Measurements from ENCODE around the gene WDPCP. TPM values are rescaled to one million over a fixed set of nuclear protein-coding genes. Genes with fewer than 3 reads are reported as not detected.
"Not testable (repeated sequence)": the region's sequence is repeated elsewhere in the genome, so short reads cannot be mapped to it uniquely, and the experiment has no call there.

Gene WDPCP
- total RNA-seq, 2 experiments from 2014 or later: 14.8 to 29.3 TPM

- TF ChIP-seq EZH2phosphoT487 (IDR thresholded peaks at IDR 0.05; ENCODE audit: borderline replicate concordance, low read depth, low read length) (no peak), CTCF (conservative IDR thresholded peaks at IDR 0.05; ENCODE audit: low read length) (no peak)
- intact Hi-C loops (cut with micrococcal nuclease; ENCODE audit: unreplicated experiment): no loop called here
- CTCF ChIA-PET (ENCODE audit: unreplicated experiment): no interaction called here
Observed at GRCh38 chr2:63326473-63326872, 261.8 kb downstream of the WDPCP start.

GRCh38 chr2:63323662-63324061 is 264.6 kb downstream of the WDPCP start:
- CTCF ChIA-PET (ENCODE audit: unreplicated experiment); POLR2A ChIA-PET; H3K9me2 ChIP-seq (ENCODE audit: insufficient read depth, low read length); H3K9me3 ChIP-seq (ENCODE audit: low read length); DNase-seq (ENCODE audit: low spot score); H3K36me3 ChIP-seq (ENCODE audit: insufficient read depth, low read length); H3K4me1 ChIP-seq (ENCODE audit: insufficient read depth, low read length, poor library complexity, severe bottlenecking); H4K20me1 ChIP-seq (ENCODE audit: insufficient read depth, low read length); intact Hi-C loops (cut with micrococcal nuclease; ENCODE audit: unreplicated experiment); H2AFZ ChIP-seq (ENCODE audit: low read length); BruUV-seq (replicated peaks); H3K79me2 ChIP-seq (ENCODE audit: insufficient read depth, low read depth, low read length); H3K27ac ChIP-seq (ENCODE audit: low read depth, low read length, poor library complexity, severe bottlenecking); H3K4me3 ChIP-seq (ENCODE audit: low read depth, low read length, poor library complexity, severe bottlenecking); H3K4me2 ChIP-seq (ENCODE audit: low read length): not testable (repeated sequence)

More at GRCh38 chr2:63326473-63326872, 261.8 kb downstream of the WDPCP start:
- no peaks in the 10 kb centered on the region for H3K9me2 ChIP-seq (ENCODE audit: insufficient read depth, low read length)
- no peaks in the 10 kb centered on the region for H3K36me3 ChIP-seq (ENCODE audit: insufficient read depth, low read length)
- no peak overlapping the region for H3K27ac ChIP-seq (ENCODE audit: low read depth, low read length, poor library complexity, severe bottlenecking)
- H3K4me3 ChIP-seq (ENCODE audit: low read depth, low read length, poor library complexity, severe bottlenecking): no peak overlapping the region
- no TSS peak for BruUV-seq (replicated peaks)
- H3K4me1 ChIP-seq (ENCODE audit: insufficient read depth, low read length, poor library complexity, severe bottlenecking): no peaks in the 10 kb centered on the region
- H4K20me1 ChIP-seq (ENCODE audit: insufficient read depth, low read length): no peaks in the 10 kb centered on the region
- H3K79me2 ChIP-seq (ENCODE audit: insufficient read depth, low read depth, low read length): no peaks in the 10 kb centered on the region
- no peak overlapping the region for H2AFZ ChIP-seq (ENCODE audit: low read length)
- H3K9me3 ChIP-seq (ENCODE audit: low read length): no peaks in the 10 kb centered on the region
- no peak for DNase-seq (ENCODE audit: low spot score)
- POLR2A ChIA-PET: no interaction called here
- no peak overlapping the region for H3K4me2 ChIP-seq (ENCODE audit: low read length)

- H3K4me1 ChIP-seq (ENCODE audit: insufficient read depth, low read length, poor library complexity, severe bottlenecking); BruUV-seq (replicated peaks); H3K27ac ChIP-seq (ENCODE audit: low read depth, low read length, poor library complexity, severe bottlenecking); H2AFZ ChIP-seq (ENCODE audit: low read length); H4K20me1 ChIP-seq (ENCODE audit: insufficient read depth, low read length); H3K36me3 ChIP-seq (ENCODE audit: insufficient read depth, low read length); intact Hi-C loops (cut with micrococcal nuclease; ENCODE audit: unreplicated experiment); H3K4me2 ChIP-seq (ENCODE audit: low read length); H3K79me2 ChIP-seq (ENCODE audit: insufficient read depth, low read depth, low read length); DNase-seq (ENCODE audit: low spot score); H3K4me3 ChIP-seq (ENCODE audit: low read depth, low read length, poor library complexity, severe bottlenecking); H3K9me2 ChIP-seq (ENCODE audit: insufficient read depth, low read length); H3K9me3 ChIP-seq (ENCODE audit: low read length): not testable (repeated sequence)
- ChIA-PET CTCF (ENCODE audit: unreplicated experiment) (interaction anchor here (0.8 kb wide), 1 partner anchor 9 kb away, joined by 3 read pairs; no protein-coding TSS in a partner anchor), POLR2A (interaction anchor here (1.0 kb wide), 2 partner anchors 10 to 12 kb away, joined by 3 read pairs; no protein-coding TSS in a partner anchor)
Observed at GRCh38 chr2:63321973-63322372, 266.3 kb downstream of the WDPCP start.

- no peak for TF ChIP-seq CTCF (conservative IDR thresholded peaks at IDR 0.05; ENCODE audit: low read length)
- no peak for TF ChIP-seq EZH2phosphoT487 (IDR thresholded peaks at IDR 0.05; ENCODE audit: borderline replicate concordance, low read depth, low read length)
- CTCF ChIA-PET (ENCODE audit: unreplicated experiment): no interaction called here
- Histone ChIP-seq H3K27ac (ENCODE audit: low read depth, low read length, poor library complexity, severe bottlenecking) (no peak overlapping the region), H3K4me2 (ENCODE audit: low read length) (no peak overlapping the region), H3K79me2 (ENCODE audit: insufficient read depth, low read depth, low read length) (no peaks in the 10 kb centered on the region), H4K20me1 (ENCODE audit: insufficient read depth, low read length) (no peaks in the 10 kb centered on the region), H3K9me2 (ENCODE audit: insufficient read depth, low read length) (no peaks in the 10 kb centered on the region), H3K36me3 (ENCODE audit: insufficient read depth, low read length) (no peaks in the 10 kb centered on the region), H3K9me3 (ENCODE audit: low read length) (no peaks in the 10 kb centered on the region), H3K4me1 (ENCODE audit: insufficient read depth, low read length, poor library complexity, severe bottlenecking) (no peaks in the 10 kb centered on the region), H2AFZ (ENCODE audit: low read length) (no peak overlapping the region), H3K4me3 (ENCODE audit: low read depth, low read length, poor library complexity, severe bottlenecking) (no peak overlapping the region)
- no TSS peak for BruUV-seq (replicated peaks)
- DNase-seq (ENCODE audit: low spot score): no peak
- intact Hi-C loops (cut with micrococcal nuclease; ENCODE audit: unreplicated experiment): no loop called here
- POLR2A ChIA-PET: no interaction called here
Observed at GRCh38 chr2:63320669-63321068, 267.6 kb downstream of the WDPCP start.

Measured in OCI-LY7 (cell line).